SK-N-SH (cell line): Measurements from ENCODE around the gene PAPLN. TPM values are rescaled to one million over a fixed set of nuclear protein-coding genes. Genes with fewer than 3 reads are reported as not detected.
A peak's percentile ranks its signal among the peaks of the same experiment; 100 is the strongest.

Experiments used
- CTCF ChIA-PET: fragments of 300-600, 350-600 bp; formaldehyde crosslinking; extraction: SDS; loops from one replicate; lab custom pipeline; 2021; lab: Yijun Ruan, JAX
- POLR2A ChIA-PET: fragments of 350-600 bp; sonication (Branson Sonifier 250); formaldehyde crosslinking; extraction: SDS; loops from one replicate; lab custom pipeline; 2020; ENCODE audit warnings: antibody characterized with exemption, inconsistent platforms; lab: Yijun Ruan, JAX
- DNase-seq: peaks from one replicate; pipeline ENCODE4 v3.0.0; 2012
- H2AFZ ChIP-seq: fragments of 200-600 bp; sonication (generic); 2 replicates; pipeline ENCODE4 v1.8.1; 2016; ENCODE audit warnings: antibody characterized with exemption, mild to moderate bottlenecking, low read depth
- H3F3A ChIP-seq: fragments of 200-600 bp; sonication (generic); replicated peaks from 2 replicates; pipeline ENCODE3; 2016; ENCODE audit warnings: antibody characterized with exemption, mild to moderate bottlenecking; ENCODE audit not compliant: insufficient read depth
- H3K27ac ChIP-seq, 2 experiments: fragments of 200-500 bp in 1 of 2; fragments of 200-600 bp in 1 of 2; sonication (Bioruptor generic) in 1 of 2; sonication (generic), shearing (Covaris generic) in 1 of 2; 2 replicates each; pipeline versions ENCODE4 v1.5.1 to v1.6.1; 2014 to 2016; ENCODE audit warnings: low read depth in 2 of 2, inconsistent platforms in 1 of 2, low read length in 1 of 2, mild to moderate bottlenecking in 1 of 2, mixed read lengths in 1 of 2
- H3K27me3 ChIP-seq: fragments of 200-600 bp; sonication (generic), shearing (Covaris generic); 2 replicates; pipeline ENCODE4 v1.6.1; 2016; ENCODE audit warnings: mixed run types; ENCODE audit not compliant: insufficient read depth
- H3K36me3 ChIP-seq, 2 experiments: fragments of 200-500 bp in 1 of 2; fragments of 200-600 bp in 1 of 2; sonication (Bioruptor generic) in 1 of 2; sonication (generic) in 1 of 2; replicated peaks in 1 of 2; 2 replicates each; pipeline versions ENCODE3 to v1.5.1; 2014 to 2016; ENCODE audit warnings: low read length in 1 of 2, mild to moderate bottlenecking in 1 of 2; ENCODE audit not compliant: insufficient read depth in 2 of 2, control insufficient read depth in 1 of 2
- H3K4me1 ChIP-seq, 2 experiments: fragments of 200-500 bp in 1 of 2; fragments of 200-600 bp in 1 of 2; sonication (Bioruptor generic) in 1 of 2; sonication (generic), shearing (Covaris generic) in 1 of 2; 2 replicates each; pipeline versions ENCODE4 v1.5.1 to v1.6.1; 2014 to 2016; ENCODE audit warnings: low read depth in 1 of 2, low read length in 1 of 2, mixed run types in 1 of 2; ENCODE audit not compliant: insufficient read depth in 2 of 2, control insufficient read depth in 1 of 2
- H3K4me2 ChIP-seq: fragments of 200-600 bp; sonication (generic), shearing (Covaris generic); 2 replicates; pipeline ENCODE4 v1.6.1; 2017; ENCODE audit warnings: mixed run types
- H3K4me3 ChIP-seq, 2 experiments: fragments of 200-500 bp in 1 of 2; fragments of 200-600 bp in 1 of 2; sonication (Bioruptor generic) in 1 of 2; sonication (generic), shearing (Covaris generic) in 1 of 2; 2 replicates each; pipeline versions ENCODE4 v1.5.1 to v1.8.1; 2014 to 2016; ENCODE audit warnings: low read depth in 2 of 2, inconsistent platforms in 1 of 2, low read length in 1 of 2, mild to moderate bottlenecking in 1 of 2, mixed read lengths in 1 of 2, moderate library complexity in 1 of 2
- H3K79me2 ChIP-seq: fragments of 200-600 bp; sonication (generic); 2 replicates; pipeline ENCODE4 v1.8.1; 2017; ENCODE audit warnings: mild to moderate bottlenecking; ENCODE audit not compliant: insufficient read depth
- H3K9ac ChIP-seq: fragments of 200-600 bp; sonication (generic); 2 replicates; pipeline ENCODE4 v1.6.1; 2017; ENCODE audit warnings: mixed run types
- H3K9me2 ChIP-seq: fragments of 200-600 bp; sonication (generic); 2 replicates; pipeline ENCODE4 v1.6.1; 2017; ENCODE audit warnings: mixed run types
- H3K9me3 ChIP-seq: fragments of 200-600 bp; sonication (generic); 2 replicates; pipeline ENCODE4 v1.6.1; 2017; ENCODE audit warnings: mixed run types, mild to moderate bottlenecking, moderate library complexity
- H4K20me1 ChIP-seq: fragments of 200-600 bp; sonication (generic); 2 replicates; pipeline ENCODE4 v1.6.1; 2017; ENCODE audit warnings: mild to moderate bottlenecking, mixed run types; ENCODE audit not compliant: insufficient read depth
- CTCF ChIP-seq: fragments of 200-600 bp; sonication (generic); IDR thresholded peaks from 2 replicates; pipeline ENCODE4 v1.6.1; 2017; ENCODE audit warnings: antibody characterized with exemption, mild to moderate bottlenecking, moderate library complexity
- EP300 ChIP-seq, 2 experiments: IDR thresholded peaks; 2 replicates each; pipeline versions ENCODE4 v1.4.0 to v1.6.1; 2012; ENCODE audit warnings: borderline replicate concordance in 1 of 2, low read depth in 1 of 2, low read length in 1 of 2
- EZH2phosphoT487 ChIP-seq: fragments of 200-600 bp; sonication (generic); IDR thresholded peaks from 2 replicates; pipeline ENCODE4 v1.6.1; 2017; ENCODE audit warnings: low read depth, mixed run types, mild to moderate bottlenecking, antibody characterized with exemption, moderate library complexity, borderline replicate concordance
- GABPA ChIP-seq: IDR thresholded peaks from 2 replicates; pipeline ENCODE4 v1.4.0; 2012; ENCODE audit warnings: low read depth, mild to moderate bottlenecking
- GATA2 ChIP-seq: sonication (generic); formaldehyde crosslinking; IDR thresholded peaks from 2 replicates; pipeline ENCODE4 v1.5.0; 2020; ENCODE audit warnings: mild to moderate bottlenecking, missing genetic modification reagents
- JUND ChIP-seq: IDR thresholded peaks from 2 replicates; pipeline ENCODE4 v1.4.0; 2012
- MEF2A ChIP-seq: IDR thresholded peaks from 2 replicates; pipeline ENCODE4 v1.4.0; 2012; ENCODE audit warnings: low read depth, borderline replicate concordance
- MXI1 ChIP-seq: IDR thresholded peaks from 2 replicates; pipeline ENCODE4 v1.6.1; 2012; ENCODE audit warnings: mild to moderate bottlenecking, low read depth, low read length, improper control_type of control experiment
- POLR2AphosphoS5 ChIP-seq: IDR thresholded peaks from 2 replicates; pipeline ENCODE4 v1.6.1; 2012; ENCODE audit warnings: low read depth, low read length
- REST ChIP-seq: IDR thresholded peaks from 2 replicates; pipeline ENCODE4 v1.6.1; 2012; ENCODE audit warnings: mild to moderate bottlenecking, low read depth, low read length, moderate library complexity
- RFX5 ChIP-seq: IDR thresholded peaks from 2 replicates; pipeline ENCODE4 v1.6.1; 2012; ENCODE audit warnings: mild to moderate bottlenecking, improper control_type of control experiment, low read length
- SIN3A ChIP-seq: IDR thresholded peaks from 2 replicates; pipeline ENCODE4 v1.6.1; 2012; ENCODE audit warnings: low read depth, mild to moderate bottlenecking, low read length, moderate library complexity, borderline replicate concordance
- SMC3 ChIP-seq: IDR thresholded peaks from 2 replicates; pipeline ENCODE4 v1.6.1; 2012; ENCODE audit warnings: low read depth, low read length, improper control_type of control experiment
- TAF1 ChIP-seq: IDR thresholded peaks from 2 replicates; pipeline ENCODE4 v1.6.1; 2012; ENCODE audit warnings: low read depth, mild to moderate bottlenecking, low read length, moderate library complexity, borderline replicate concordance
- TEAD4 ChIP-seq: IDR thresholded peaks from 2 replicates; pipeline ENCODE4 v1.4.0; 2012; ENCODE audit warnings: mild to moderate bottlenecking, borderline replicate concordance; ENCODE audit not compliant: insufficient read depth
- USF1 ChIP-seq: IDR thresholded peaks from 2 replicates; pipeline ENCODE4 v1.4.0; 2012; ENCODE audit warnings: low read depth, borderline replicate concordance
- YY1 ChIP-seq: IDR thresholded peaks from 2 replicates; pipeline ENCODE4 v1.4.0; 2012; ENCODE audit warnings: low read depth, mild to moderate bottlenecking
- WGBS: methylation state at CpG from one replicate; pipeline ENCODE4 v1.1.6; 2017; ENCODE audit warnings: low lambda C conversion rate; 5-methylcytosine and 5-hydroxymethylcytosine counted together
- polyA plus RNA-seq, 3 experiments: library from polyadenylated mRNA; depleted of rRNA; stranded (reverse); fragments of >200 nt; gene quantifications; 2 replicates each; pipeline ENCODE4 v1.2.3, GENCODE V29; 2012

PAPLN gene
- polyA plus RNA-seq, 1 of the 3 experiments (the other 2 are of a cell fraction), result 0.13 TPM

GRCh38 chr14:73264080-73264884 lies 27.0 kb downstream of the PAPLN start:
- no peak overlapping the region for H2AFZ ChIP-seq
- WGBS, result 81% methylated on average over 10 of the region's 23 CpGs
- H3K27ac ChIP-seq, result no peak overlapping the region
- H3K36me3 ChIP-seq, result no peaks in the 10 kb centered on the region
- no peaks in the 10 kb centered on the region for H3F3A ChIP-seq
- TF ChIP-seq TAF1 (no peak), POLR2AphosphoS5 (no peak), TEAD4 (no peak), EZH2phosphoT487 (no peak), MEF2A (no peak), USF1 (no peak), RFX5 (no peak), EP300 (IDR thresholded peaks at IDR 0.05; ENCODE audit: borderline replicate concordance in 1 of 2, low read depth in 1 of 2, low read length in 1 of 2) (no peak), GABPA (no peak), CTCF (no peak)
- CTCF ChIA-PET, result interaction anchor here (4.2 kb wide), 1 partner anchor 31 kb away, joined by 21 read pairs; no protein-coding TSS in a partner anchor
- no peaks in the 10 kb centered on the region for H3K9me2 ChIP-seq
- H3K79me2 ChIP-seq, result no peaks in the 10 kb centered on the region
- POLR2A ChIA-PET, result no interaction called here
- DNase-seq, result peak; percentile 40
- no peak overlapping the region for H3K9ac ChIP-seq
- no peak overlapping the region for H3K4me3 ChIP-seq
- H3K9me3 ChIP-seq, result no peaks in the 10 kb centered on the region
- H3K27me3 ChIP-seq, result no peaks in the 10 kb centered on the region
- no peaks in the 10 kb centered on the region for H4K20me1 ChIP-seq
- no peak overlapping the region for H3K4me2 ChIP-seq
- H3K4me1 ChIP-seq, result peaks cover 0 to 6% of the 10 kb centered on the region in 2 experiments; a peak in 1 of 4 replicates

- Histone ChIP-seq H3K4me1 (peaks cover 0 to 6% of the 10 kb centered on the region in 2 experiments; a peak in 1 of 4 replicates), H3K27ac (no peak overlapping the region), H3K9me3 (no peaks in the 10 kb centered on the region), H3K4me3 (no peak overlapping the region), H4K20me1 (no peaks in the 10 kb centered on the region), H3K4me2 (no peak overlapping the region), H2AFZ (no peak overlapping the region), H3K27me3 (no peaks in the 10 kb centered on the region), H3K79me2 (no peaks in the 10 kb centered on the region), H3K36me3 (no peaks in the 10 kb centered on the region), H3K9me2 (no peaks in the 10 kb centered on the region), H3K9ac (no peak overlapping the region), H3F3A (no peaks in the 10 kb centered on the region)
- CTCF ChIA-PET, result interaction anchor here (4.2 kb wide), 1 partner anchor 30 kb away, joined by 21 read pairs; no protein-coding TSS in a partner anchor
- POLR2A ChIA-PET, result no interaction called here
- DNase-seq, result peak; percentile 36
- 86% methylated on average over 12 of the region's 18 CpGs for WGBS
- TF ChIP-seq SMC3 (no peak), MXI1 (no peak), JUND (no peak), TAF1 (no peak), GATA2 (CRISPR knock-in tag) (no peak), USF1 (no peak), REST (no peak), YY1 (no peak), SIN3A (no peak), RFX5 (no peak), EP300 (IDR thresholded peaks at IDR 0.05; ENCODE audit: borderline replicate concordance in 1 of 2, low read depth in 1 of 2, low read length in 1 of 2) (no peak)
These were observed 27.8 kb downstream of the PAPLN start for GRCh38 chr14:73264885-73265720.
